Hippocampal formation (tissue), 2 donors: ENCODE results near the gene CENATAC.
"Not testable (repeated sequence)": the region's sequence is repeated elsewhere in the genome, so short reads cannot be mapped to it uniquely, and the experiment has no call there.

Experiments used
- DNase-seq, 2 donors: peaks; one replicate each; lab custom pipeline; 2025; lab: John Stamatoyannopoulos, UW

The CENATAC gene

GRCh38 chr11:119026970-119027369 lies 29.0 kb downstream of the CENATAC start:
- DNase-seq: no peak

DNA sequence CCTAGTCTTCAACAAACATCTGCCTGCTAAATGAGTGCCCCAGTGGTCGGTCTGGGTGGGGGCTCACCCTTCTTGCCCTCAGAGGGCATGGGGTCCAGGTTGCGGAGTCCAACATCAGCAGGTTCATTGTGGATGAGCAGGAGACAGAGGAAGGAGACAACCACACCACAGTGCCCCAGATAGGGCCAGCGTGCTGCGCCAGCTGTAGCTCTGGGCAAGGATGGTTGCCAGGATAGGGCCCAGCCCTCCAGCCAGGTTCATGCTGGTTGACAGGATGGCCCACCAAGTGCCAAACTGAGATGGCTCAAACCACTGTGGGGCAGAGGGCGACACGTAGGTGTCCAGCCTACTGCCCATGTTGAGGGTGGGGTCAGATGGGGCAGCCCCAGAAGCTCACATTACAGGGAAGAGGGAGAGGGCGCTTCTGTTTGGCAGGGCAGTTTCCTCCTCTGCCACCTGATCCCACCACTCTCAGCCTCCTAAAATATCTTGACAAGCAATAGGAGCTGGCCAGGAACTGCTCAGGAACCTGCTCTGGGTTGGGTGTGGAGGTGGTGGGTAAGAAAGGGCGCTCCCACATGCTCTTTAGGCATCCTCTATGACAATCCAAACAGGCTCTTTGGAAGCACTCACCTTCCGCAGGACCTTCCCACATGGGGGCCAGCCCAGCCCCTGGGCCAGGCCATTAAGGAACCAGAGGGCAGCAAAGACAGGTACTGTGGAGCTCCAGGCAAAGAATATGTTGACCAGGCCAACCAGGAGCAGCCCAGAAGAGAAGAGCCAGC lies 29.8 kb downstream of the CENATAC start:
- DNase-seq: no peak

GRCh38 chr11:119028346-119029068 lies 30.6 kb downstream of the CENATAC start:
- no peak for DNase-seq

GRCh38 chr11:119029069-119029339 lies 31.1 kb downstream of the CENATAC start:
- no peak for DNase-seq

- DNase-seq: no peak
Observed at GRCh38 chr11:119029340-119030028, 31.5 kb downstream of the CENATAC start.

GRCh38 chr11:119030029-119030328 lies 32.0 kb downstream of the CENATAC start:
- no peak for DNase-seq

GRCh38 chr11:119030329-119031047 lies 32.5 kb downstream of the CENATAC start, which contains the start of gene SLC37A4:
TSS of gene SLC37A4 (minus strand) at chr11:119030877.
- DNase-seq: peak; percentile 90 to 91

DNA sequence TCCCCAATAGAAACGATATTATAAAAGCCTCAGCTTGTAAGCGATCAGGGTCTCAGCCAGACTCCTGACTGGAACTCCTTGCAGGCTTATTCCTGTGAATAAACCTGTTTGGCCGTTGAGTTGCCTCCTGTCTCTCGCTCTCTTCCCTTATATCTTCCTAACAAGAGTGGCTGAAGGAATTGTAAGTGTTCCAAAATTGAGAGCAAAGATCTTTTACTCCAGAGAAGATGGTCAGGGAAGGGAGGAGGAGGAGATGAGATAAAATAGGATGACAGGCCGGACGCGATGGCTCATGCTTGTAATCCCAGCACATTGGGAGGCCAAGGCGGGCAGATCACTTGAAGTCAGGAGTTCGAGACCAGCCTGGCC lies 34.0 kb downstream of the CENATAC start:
- no peak for DNase-seq

DNA sequence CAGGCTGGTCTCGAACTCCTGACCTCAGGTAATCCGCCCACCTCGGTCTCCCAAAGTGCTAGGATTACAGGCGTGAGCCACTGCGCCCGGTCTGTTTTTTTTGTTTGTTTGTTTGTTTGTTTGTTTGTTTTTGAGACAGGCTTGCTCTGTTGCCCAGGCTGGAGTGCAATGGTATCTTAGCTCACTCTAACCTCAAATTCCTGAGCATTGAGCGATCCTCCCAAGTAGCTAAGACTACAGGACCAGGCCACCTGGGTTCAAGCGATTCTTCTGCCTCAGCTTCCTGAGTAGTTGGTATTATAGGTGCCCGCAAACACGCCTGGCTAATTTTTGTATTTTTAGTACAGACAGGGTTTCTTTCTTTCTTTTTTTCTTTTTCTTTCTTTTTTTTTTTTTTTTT lies 35.5 kb downstream of the CENATAC start:
- not testable (repeated sequence) for DNase-seq

- no peak for DNase-seq
Observed at GRCh38 chr11:119034813-119035212, 36.9 kb downstream of the CENATAC start.

DNA sequence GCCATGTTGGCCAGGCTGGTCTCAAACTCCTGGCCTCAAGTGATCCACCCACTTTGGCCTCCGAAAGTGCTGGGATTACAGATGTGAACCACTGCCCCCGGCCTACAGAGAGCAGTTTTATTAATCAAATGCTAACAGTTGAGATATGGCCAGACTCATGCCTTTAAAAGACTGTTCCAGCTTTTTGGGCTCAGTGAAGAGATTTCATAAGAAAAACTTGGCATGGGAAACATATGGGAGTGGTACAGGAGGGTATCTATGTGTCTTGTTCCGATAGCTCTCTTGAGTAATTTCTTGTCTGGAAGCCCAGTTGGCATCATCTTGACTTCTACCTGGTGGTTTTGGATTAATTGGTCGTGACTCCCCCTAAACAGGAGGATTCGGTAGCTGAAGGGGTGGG lies 40.9 kb downstream of the CENATAC start:
- DNase-seq: no peak

DNA sequence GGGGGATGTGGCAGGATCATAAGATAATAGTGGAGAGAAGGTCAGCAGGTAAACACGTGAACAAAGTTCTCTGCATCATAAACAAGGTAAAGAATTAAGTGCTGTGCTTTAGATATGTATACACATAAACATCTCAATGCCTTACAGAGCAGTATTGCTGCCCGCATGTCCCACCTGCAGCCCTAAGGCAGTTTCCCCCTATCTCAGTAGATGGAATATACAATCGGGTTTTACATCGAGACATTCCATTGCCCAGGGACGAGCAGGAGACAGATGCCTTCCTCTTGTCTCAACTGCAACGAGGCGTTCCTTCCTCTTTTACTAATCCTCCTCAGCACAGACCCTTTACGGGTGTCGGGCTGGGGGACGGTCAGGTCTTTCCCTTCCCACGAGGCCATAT lies 41.5 kb downstream of the CENATAC start:
- DNase-seq: not testable (repeated sequence)

GRCh38 chr11:119041821-119042514 lies 44.0 kb downstream of the CENATAC start:
- DNase-seq: no peak

GRCh38 chr11:119042927-119043326 lies 45.0 kb downstream of the CENATAC start:
- DNase-seq: no peak

GRCh38 chr11:119044708-119045107 lies 46.8 kb downstream of the CENATAC start:
- no peak for DNase-seq

- no peak for DNase-seq
Observed at GRCh38 chr11:119046489-119046888, 48.6 kb downstream of the CENATAC start.

DNA sequence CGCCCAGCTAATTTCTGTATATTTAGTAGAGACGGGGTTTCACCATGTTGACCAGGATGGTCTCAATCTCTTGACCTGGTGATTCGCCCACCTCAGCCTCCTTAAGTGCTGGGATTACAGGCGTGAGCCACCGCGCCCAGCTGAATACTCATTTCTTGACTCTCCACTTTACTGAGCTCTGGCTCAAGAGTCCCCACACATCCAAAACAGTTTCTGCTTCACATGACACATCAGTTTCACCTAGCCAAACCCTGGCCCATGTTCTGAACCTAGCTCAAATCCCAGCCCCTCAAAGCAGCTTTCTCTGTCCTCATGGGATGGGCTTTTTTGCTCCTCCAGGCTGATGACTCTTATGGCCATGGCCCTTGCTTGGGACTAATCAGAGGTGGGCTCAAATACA lies 49.3 kb downstream of the CENATAC start:
- no peak for DNase-seq

DNA sequence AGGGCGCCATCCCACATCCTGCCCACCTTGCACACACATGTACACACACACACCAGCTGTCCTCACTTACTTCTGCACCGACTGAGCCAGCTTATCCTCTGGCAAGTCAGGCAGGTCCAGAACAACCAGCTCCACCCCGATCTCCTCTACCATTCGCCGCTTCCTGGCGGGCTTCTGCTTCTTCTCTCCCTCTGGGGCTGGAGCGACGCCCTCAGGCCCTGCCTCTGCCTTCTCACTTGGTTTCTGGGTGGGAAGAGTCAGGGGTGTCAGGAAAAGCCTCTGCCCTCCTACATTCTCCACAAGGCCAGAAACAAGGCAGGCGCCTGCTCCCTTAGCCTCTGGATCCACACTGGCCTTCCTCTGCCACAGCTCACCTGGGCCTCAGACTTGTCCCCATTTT lies 50.7 kb downstream of the CENATAC start:
- DNase-seq: no peak

GRCh38 chr11:119049081-119049480 lies 51.1 kb downstream of the CENATAC start:
- no peak for DNase-seq

GRCh38 chr11:119051440-119052162 lies 53.7 kb downstream of the CENATAC start:
- no peak for DNase-seq

DNA sequence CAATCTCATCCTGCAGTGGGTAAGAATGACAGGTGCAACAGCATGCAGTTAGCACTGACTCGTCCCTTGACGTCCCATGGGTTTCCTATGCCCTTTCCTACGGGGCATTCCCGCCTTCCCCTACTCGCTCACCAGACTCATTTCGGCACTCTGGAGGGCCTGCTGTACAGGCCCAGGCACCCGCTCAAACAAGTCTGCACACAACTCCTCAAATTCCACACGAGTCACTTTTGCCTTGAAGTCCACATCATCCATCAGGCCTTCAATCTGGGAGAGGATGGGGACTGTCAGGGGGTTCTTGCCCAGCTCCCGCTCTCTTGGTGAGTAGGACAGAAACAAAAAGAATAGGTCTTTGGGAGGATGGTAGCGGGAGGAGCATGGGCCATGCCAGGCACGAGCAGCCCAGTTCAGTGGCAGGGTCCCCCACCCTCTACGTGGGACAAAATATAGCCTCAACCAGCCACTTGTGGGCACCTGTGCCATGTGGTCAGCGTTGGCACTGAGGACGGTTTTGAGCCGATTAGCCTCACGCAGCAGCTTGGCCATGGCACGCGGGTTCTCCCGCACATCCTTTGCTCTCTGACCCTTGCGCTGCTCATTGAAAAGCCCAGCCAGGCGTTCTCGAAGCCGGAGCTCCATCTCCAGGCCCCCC lies 54.4 kb downstream of the CENATAC start:
- DNase-seq: no peak
